Activated T-cell treated with anti-CD3 and anti-CD28 coated beads, Interleukin-2, amount 50 U/mL, for 72 hours (primary cell): ENCODE data around the gene EPB41L5. TPM values are rescaled to one million over a fixed set of nuclear protein-coding genes. Genes with fewer than 3 reads are reported as not detected.

Source experiments
- ATAC-seq, 2 donors: fragments of 150-1000 bp; cut with Tn5 transposase; replicated peaks in 1 of 2; 2 replicates each; pipeline ENCODE4 v1.10.0; 2021; ENCODE audit warnings: moderate library complexity in 2 of 2, mild to moderate bottlenecking in 1 of 2
- DNase-seq, 2 donors: peaks; one replicate each; pipeline ENCODE4 v3.0.0; 2021 to 2022; ENCODE audit warnings: mixed read lengths in 1 of 2
- H3K27ac Mint-ChIP-seq: one replicate; pipeline ENCODE4 v1.8.0; 2022; ENCODE audit warnings: mild to moderate bottlenecking, moderate library complexity, mixed read lengths
- H3K27me3 Mint-ChIP-seq: one replicate; pipeline ENCODE4 v1.8.0; 2022; ENCODE audit warnings: low read depth, mixed read lengths
- H3K36me3 Mint-ChIP-seq, 2 donors: one replicate each; pipeline ENCODE4 v1.8.0; 2022; ENCODE audit warnings: mixed read lengths in 2 of 2, mild to moderate bottlenecking in 1 of 2; ENCODE audit not compliant: insufficient read depth in 2 of 2
- H3K4me1 Mint-ChIP-seq: one replicate; pipeline ENCODE4 v1.8.0; 2022; ENCODE audit warnings: low read depth, mixed read lengths
- H3K4me3 Mint-ChIP-seq, 2 donors: one replicate each; pipeline ENCODE4 v1.8.0; 2022; ENCODE audit warnings: mild to moderate bottlenecking in 2 of 2, mixed read lengths in 2 of 2, moderate library complexity in 2 of 2
- H3K9me3 Mint-ChIP-seq, 2 donors: one replicate each; pipeline ENCODE4 v1.8.0; 2022; ENCODE audit warnings: mixed read lengths in 2 of 2
- total RNA-seq, 2 donors: library from RNA; stranded (reverse); gene quantifications; one replicate each; pipeline ENCODE4 v1.2.3, GENCODE V29; 2022

Gene EPB41L5
- total RNA-seq, 2 donors from 2014 or later, result 4.1 to 5.3 TPM

- Mint-ChIP-seq H3K27ac (peak within 1 kb of the TSS; percentile 92), H3K4me1 (peaks cover 57% of the 10 kb centered on the region), H3K4me3 (peak within 1 kb of the TSS; percentile 80 to 84), H3K36me3 (peaks cover 12 to 19% of the 10 kb centered on the region in 2 donors), H3K9me3 (peaks cover 0 to 3% of the 10 kb centered on the region in 2 donors), H3K27me3 (no peaks in the 10 kb centered on the region)
- DNase-seq, result peak; percentile 93 to 96
- peak; percentile 90 to 93 for ATAC-seq
These were observed 210.4 kb downstream of the EPB41L5 start, which contains the start of gene TMEM185B for GRCh38 chr2:120223034-120223912. Gene TMEM185B (minus strand): TSS chr2:120223400. CDS start chr2:120222976, 424 bp downstream.

- H3K27me3 Mint-ChIP-seq, result no peaks in the 10 kb centered on the region
- no peak for ATAC-seq
- peaks cover 66% of the 10 kb centered on the region for H3K4me1 Mint-ChIP-seq
- DNase-seq, result no peak
- peaks cover 12 to 19% of the 10 kb centered on the region in 2 donors for H3K36me3 Mint-ChIP-seq
- H3K4me3 Mint-ChIP-seq, result peak overlapping the region; percentile 80 to 84
- peak overlapping the region; percentile 71 for H3K27ac Mint-ChIP-seq
- peaks cover 0 to 3% of the 10 kb centered on the region in 2 donors for H3K9me3 Mint-ChIP-seq
These were observed 211.4 kb downstream of the EPB41L5 start for GRCh38 chr2:120224256-120224655.

GRCh38 chr2:120224735-120225548 is 212.1 kb downstream of the EPB41L5 start:
- peaks cover 72% of the 10 kb centered on the region for H3K4me1 Mint-ChIP-seq
- peak overlapping the region; percentile 60 for H3K27ac Mint-ChIP-seq
- peaks cover 0 to 3% of the 10 kb centered on the region in 2 donors for H3K9me3 Mint-ChIP-seq
- ATAC-seq, result no peak
- H3K36me3 Mint-ChIP-seq, result peaks cover 12 to 19% of the 10 kb centered on the region in 2 donors
- no peak for DNase-seq
- H3K27me3 Mint-ChIP-seq, result no peaks in the 10 kb centered on the region
- peak overlapping the region; percentile 80 to 84 for H3K4me3 Mint-ChIP-seq

- peaks cover 0 to 3% of the 10 kb centered on the region in 2 donors for H3K9me3 Mint-ChIP-seq
- no peak overlapping the region for H3K4me3 Mint-ChIP-seq
- peaks cover 73% of the 10 kb centered on the region for H3K4me1 Mint-ChIP-seq
- DNase-seq (no peak), ATAC-seq (no peak)
- no peaks in the 10 kb centered on the region for H3K27me3 Mint-ChIP-seq
- H3K36me3 Mint-ChIP-seq, result peaks cover 12 to 15% of the 10 kb centered on the region in 2 donors
- no peak overlapping the region for H3K27ac Mint-ChIP-seq
These were observed 212.7 kb downstream of the EPB41L5 start for GRCh38 chr2:120225549-120226065.

GRCh38 chr2:120226316-120226715 is 213.4 kb downstream of the EPB41L5 start:
- ATAC-seq, result no peak
- H3K27me3 Mint-ChIP-seq, result no peaks in the 10 kb centered on the region
- H3K9me3 Mint-ChIP-seq, result peaks cover 0 to 3% of the 10 kb centered on the region in 2 donors
- H3K27ac Mint-ChIP-seq, result no peak overlapping the region
- H3K4me3 Mint-ChIP-seq, result no peak overlapping the region
- H3K36me3 Mint-ChIP-seq, result peaks cover 8 to 10% of the 10 kb centered on the region in 2 donors
- H3K4me1 Mint-ChIP-seq, result peaks cover 73% of the 10 kb centered on the region
- DNase-seq, result no peak

- DNase-seq, result peak in 1 of 2 donors; percentile 53
- peak in 1 of 2 donors; percentile 31 for ATAC-seq
- Mint-ChIP-seq H3K9me3 (peaks cover 0 to under 1% of the 10 kb centered on the region in 2 donors), H3K27me3 (no peaks in the 10 kb centered on the region), H3K4me1 (peaks cover 73% of the 10 kb centered on the region), H3K4me3 (peak overlapping the region; percentile 21 to 39), H3K36me3 (peaks cover 1 to 3% of the 10 kb centered on the region in 2 donors), H3K27ac (no peak overlapping the region)
These were observed 214.5 kb downstream of the EPB41L5 start for GRCh38 chr2:120227111-120227991.

- Mint-ChIP-seq H3K36me3 (peaks cover 0 to 2% of the 10 kb centered on the region in 2 donors), H3K4me3 (peak overlapping the region in 1 of 2 donors; percentile 46), H3K9me3 (no peaks in the 10 kb centered on the region), H3K4me1 (peaks cover 82% of the 10 kb centered on the region), H3K27me3 (no peaks in the 10 kb centered on the region), H3K27ac (peak overlapping the region; percentile 33)
- no peak for ATAC-seq
- DNase-seq, result no peak
These were observed 215.6 kb downstream of the EPB41L5 start for GRCh38 chr2:120228503-120228902.

Other genes starting within 250 kb of the EPB41L5 start
- 10 to 100 TPM; 20.9 to 21.1 TPM for gene TMEM185B, start 210.3 kb downstream of the EPB41L5 start, total RNA-seq
- 10 to 100 TPM; 52.9 to 53.1 TPM for gene RALB, start 239.8 kb downstream of the EPB41L5 start, total RNA-seq